ENCODE data around the gene DOCK8.

- TF ChIP-seq ZNF8 (CRISPR knock-in tag; IDR thresholded peaks at IDR 0.05) (no peak), PATZ1 (CRISPR knock-in tag; IDR thresholded peaks at IDR 0.05; ENCODE audit: borderline replicate concordance) (no peak), ISL1 (CRISPR knock-in tag; IDR thresholded peaks at IDR 0.05) (no peak), POU6F1 (CRISPR knock-in tag; IDR thresholded peaks at IDR 0.05; ENCODE audit: borderline replicate concordance, low read depth) (no peak), PPARA (CRISPR knock-in tag; IDR thresholded peaks at IDR 0.05; ENCODE audit: borderline replicate concordance) (no peak), ZNF70 (CRISPR knock-in tag; IDR thresholded peaks at IDR 0.05) (no peak), ARNTL (CRISPR knock-in tag; IDR thresholded peaks at IDR 0.05; ENCODE audit: borderline replicate concordance, low read depth) (no peak), RARB (CRISPR knock-in tag; IDR thresholded peaks at IDR 0.05) (no peak), TCF4 (CRISPR knock-in tag; IDR thresholded peaks at IDR 0.05; ENCODE audit: borderline replicate concordance) (no peak)
These were observed 271.5 kb downstream of the DOCK8 start for GRCh38 chr9:486156-486555.

All from SK-N-SH treated with all-trans-retinoic acid at 6 μM for 48 hours (cell line).